ENCODE data around the gene RNF151. TPM values are rescaled to one million over a fixed set of nuclear protein-coding genes. Genes with fewer than 3 reads are reported as not detected.
A peak's percentile ranks its signal among the peaks of the same experiment; 100 is the strongest.

The RNF151 gene
- total and polyA plus RNA-seq, 2 of the 13 experiments (the other 11 are each of a cell fraction or from before 2014, with no cell fraction given) = not detected

- TF ChIP-seq ZNF280B (CRISPR knock-in tag; IDR thresholded peaks at IDR 0.05; ENCODE audit: borderline replicate concordance) (peak; percentile 66; the same call in 1 of the 2 replicates), YY1 (IDR thresholded peaks at IDR 0.05; ENCODE audit: insufficient read depth, insufficient replicate concordance, low read depth, low read length) (peak; percentile 88), NR2C2 (CRISPR knock-in tag; IDR thresholded peaks at IDR 0.05; ENCODE audit: borderline replicate concordance) (peak; percentile 80), RARA (CRISPR knock-in tag; IDR thresholded peaks at IDR 0.05) (peak; percentile 51; the same call in 1 of the 2 replicates), HOXA9 (CRISPR knock-in tag; IDR thresholded peaks at IDR 0.05; ENCODE audit: borderline replicate concordance) (peak; percentile 49; the same call in 1 of the 2 replicates), ATF7 (IDR thresholded peaks at IDR 0.05) (no peak), ATF7 (CRISPR knock-in tag; IDR thresholded peaks at IDR 0.05) (0 out of 2 replicates have a peak, but pooled peaks have one; percentile 43), CEBPB (IDR thresholded peaks at IDR 0.05; ENCODE audit: borderline replicate concordance, low read depth, low read length) (no peak), IRF2 (CRISPR knock-in tag; IDR thresholded peaks at IDR 0.05) (peak; percentile 78; the same call in 1 of the 2 replicates), ZNF18 (CRISPR knock-in tag; IDR thresholded peaks at IDR 0.05; ENCODE audit: insufficient replicate concordance) (peak; percentile 40), TEAD3 (CRISPR knock-in tag; optimal IDR thresholded peaks at IDR 0.05; ENCODE audit: borderline replicate concordance) (no peak), BRCA1 (CRISPR knock-in tag; IDR thresholded peaks at IDR 0.05) (no peak), SP140L (CRISPR knock-in tag; IDR thresholded peaks at IDR 0.05; ENCODE audit: borderline replicate concordance) (no peak), ZNF556 (CRISPR knock-in tag; IDR thresholded peaks at IDR 0.05; ENCODE audit: borderline replicate concordance) (peak; percentile 82; the same call in 1 of the 2 replicates), HMG20A (CRISPR knock-in tag; IDR thresholded peaks at IDR 0.05; ENCODE audit: borderline replicate concordance) (no peak), E2F2 (CRISPR knock-in tag; IDR thresholded peaks at IDR 0.05; ENCODE audit: borderline replicate concordance) (peak; percentile 33; the same call in 1 of the 2 replicates), FOXC1 (CRISPR knock-in tag; IDR thresholded peaks at IDR 0.05; ENCODE audit: borderline replicate concordance) (peak; percentile 72), ATF1 (CRISPR knock-in tag; IDR thresholded peaks at IDR 0.05) (no peak), SALL1 (CRISPR knock-in tag; IDR thresholded peaks at IDR 0.05) (peak; percentile 81), ZNF160 (CRISPR knock-in tag; IDR thresholded peaks at IDR 0.05) (peak; percentile 87; the same call in 1 of the 2 replicates), E2F5 (CRISPR knock-in tag; conservative IDR thresholded peaks at IDR 0.05) (peak; percentile 59; the same call in 1 of the 2 replicates), AGO2 (optimal IDR thresholded peaks at IDR 0.05; ENCODE audit: low read depth, low read length) (peak; percentile 54), ZNF333 (CRISPR knock-in tag; IDR thresholded peaks at IDR 0.05; ENCODE audit: borderline replicate concordance) (no peak; the same call in 1 of the 2 replicates), IKZF4 (CRISPR knock-in tag; IDR thresholded peaks at IDR 0.05; ENCODE audit: borderline replicate concordance, low read depth, not compliant biosample characterization) (no peak)
Observed at GRCh38 chr16:1959269-1960039, 7.2 kb upstream of the RNF151 start, which contains the start of gene NDUFB10 (continued).

Measured in HepG2 (cell line).